GM12874 (cell line): ENCODE measurements around the gene FGF12.

Source experiments
- CTCF ChIP-seq: IDR thresholded peaks from 2 replicates; pipeline ENCODE4 v1.5.1; 2011; ENCODE audit warnings: low read depth, mild to moderate bottlenecking, control low read depth, low read length, moderate library complexity; ENCODE audit not compliant: insufficient read depth

FGF12 gene

GRCh38 chr3:192487033-192487432 is 240.3 kb downstream of the FGF12 start:
- TF ChIP-seq CTCF: no peak

- no peak for TF ChIP-seq CTCF
These were observed 244.5 kb downstream of the FGF12 start for GRCh38 chr3:192482809-192483208.

- TF ChIP-seq CTCF: no peak
These were observed 244.9 kb downstream of the FGF12 start for GRCh38 chr3:192482391-192482790.

- no peak for TF ChIP-seq CTCF
These were observed 245.7 kb downstream of the FGF12 start for GRCh38 chr3:192481638-192482037.

- TF ChIP-seq CTCF: peak; percentile 83
These were observed 259.9 kb downstream of the FGF12 start for GRCh38 chr3:192467230-192468140.

- peak; percentile 27; the same call in 1 of the 2 replicates for TF ChIP-seq CTCF
These were observed 278.3 kb downstream of the FGF12 start for GRCh38 chr3:192449036-192449435.

- TF ChIP-seq CTCF: no peak
These were observed 281.3 kb downstream of the FGF12 start for GRCh38 chr3:192445770-192446644.
